HFF-Myc (cell line): ENCODE data around the gene UBTD2.

Experiments used
- DNase-seq: peaks from one replicate; pipeline ENCODE4 v3.0.0-alpha.2; 2011; ENCODE audit warnings: low read depth; ENCODE audit errors: extremely low read depth
- H3K4me3 ChIP-seq: replicated peaks from 2 replicates; pipeline ENCODE4 v1.5.1; 2011; ENCODE audit warnings: low read depth, mild to moderate bottlenecking, control low read depth, low read length
- CTCF ChIP-seq: IDR thresholded peaks from 2 replicates; pipeline ENCODE4 v1.5.1; 2012; ENCODE audit warnings: mild to moderate bottlenecking, low read depth, low read length, control low read depth; ENCODE audit errors: missing control alignments

Gene UBTD2

DNA sequence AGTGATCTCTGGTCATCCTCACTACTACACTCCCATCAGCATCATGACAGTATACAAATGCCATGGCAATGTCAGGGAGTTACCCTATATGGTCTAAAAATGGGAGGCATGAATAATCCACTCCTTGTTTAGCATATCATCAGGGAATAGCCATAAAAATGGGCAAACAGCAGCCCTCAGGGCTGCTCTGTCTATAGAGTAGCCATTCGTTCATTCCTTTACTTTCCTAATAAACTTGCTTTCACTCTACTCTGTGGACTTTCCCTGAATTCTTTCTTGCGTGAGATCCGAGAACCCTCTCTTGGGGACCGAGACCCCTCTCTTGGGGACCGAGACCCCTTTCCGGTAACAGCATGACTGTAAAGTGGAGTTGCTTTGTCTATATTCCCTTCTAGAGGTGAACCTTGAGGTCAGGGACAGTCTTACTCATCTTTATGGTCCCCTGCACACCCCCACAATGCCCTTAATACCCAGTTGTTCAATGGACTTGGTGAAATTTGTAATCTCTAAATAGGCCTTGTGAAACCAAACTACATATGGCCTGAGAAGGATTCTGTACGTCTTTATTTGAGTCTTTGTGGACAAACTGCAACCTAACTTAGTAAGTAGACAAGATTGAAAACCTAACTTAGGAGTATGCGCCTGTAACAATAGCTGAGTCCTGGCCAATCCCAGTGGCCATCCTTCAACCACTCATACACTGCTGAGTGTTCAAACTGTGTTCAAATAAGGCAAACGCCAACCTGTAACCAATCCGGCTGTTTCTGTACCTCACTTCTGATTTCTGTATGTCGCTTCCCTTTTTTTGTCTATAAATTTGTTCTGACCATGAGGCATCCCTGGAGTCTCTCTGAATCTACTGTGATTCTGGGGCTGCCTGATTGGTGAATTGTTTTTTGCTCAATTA is 32.3 kb upstream of the UBTD2 start:
- DNase-seq = no peak
- no peak for TF ChIP-seq CTCF
- H3K4me3 ChIP-seq = no peak overlapping the region

- no peak for TF ChIP-seq CTCF
- H3K4me3 ChIP-seq = no peak overlapping the region
- no peak for DNase-seq
Measured at GRCh38 chr5:172313915-172314314, 30.4 kb upstream of the UBTD2 start.

DNA sequence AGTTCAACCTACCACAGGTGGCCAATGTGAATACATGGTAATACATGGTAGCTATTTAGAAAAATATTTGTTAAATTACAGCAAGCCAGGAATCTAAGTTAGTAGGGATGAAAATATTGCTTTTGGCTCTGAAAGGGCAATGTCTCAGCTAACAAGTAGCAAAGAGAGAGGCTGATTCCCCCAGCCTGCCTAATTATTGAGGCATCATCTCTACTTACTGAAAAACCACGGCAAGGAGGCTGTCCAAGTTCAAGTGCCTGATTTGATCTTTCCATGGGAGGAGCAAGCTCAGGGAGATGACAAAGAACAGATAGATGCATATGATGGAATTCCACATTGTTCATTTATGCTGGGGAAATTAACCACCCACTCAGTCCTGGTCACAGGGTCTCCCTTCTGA is 28.7 kb upstream of the UBTD2 start:
- DNase-seq = no peak
- H3K4me3 ChIP-seq = no peak overlapping the region
- no peak for TF ChIP-seq CTCF

DNA sequence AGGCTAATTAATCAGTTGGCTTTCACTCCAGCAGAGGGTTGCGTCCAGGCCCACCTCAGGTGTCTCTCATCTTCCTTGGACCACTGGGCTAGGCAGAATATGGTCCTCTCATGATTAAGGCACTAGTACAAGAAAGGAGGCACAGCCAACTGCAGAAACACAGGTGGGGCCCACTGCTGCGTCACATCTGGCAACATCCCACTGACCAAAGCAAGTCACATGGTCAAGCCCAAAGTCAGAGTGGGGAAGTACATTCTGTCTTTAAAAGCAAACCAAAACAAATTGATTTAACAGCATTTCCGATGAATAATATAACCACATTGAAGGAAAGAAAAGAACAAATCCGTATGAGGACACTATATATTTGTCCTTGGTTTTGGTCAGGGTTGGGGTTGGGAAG is 28.0 kb upstream of the UBTD2 start:
- TF ChIP-seq CTCF = no peak
- no peak overlapping the region for H3K4me3 ChIP-seq
- no peak for DNase-seq

DNA sequence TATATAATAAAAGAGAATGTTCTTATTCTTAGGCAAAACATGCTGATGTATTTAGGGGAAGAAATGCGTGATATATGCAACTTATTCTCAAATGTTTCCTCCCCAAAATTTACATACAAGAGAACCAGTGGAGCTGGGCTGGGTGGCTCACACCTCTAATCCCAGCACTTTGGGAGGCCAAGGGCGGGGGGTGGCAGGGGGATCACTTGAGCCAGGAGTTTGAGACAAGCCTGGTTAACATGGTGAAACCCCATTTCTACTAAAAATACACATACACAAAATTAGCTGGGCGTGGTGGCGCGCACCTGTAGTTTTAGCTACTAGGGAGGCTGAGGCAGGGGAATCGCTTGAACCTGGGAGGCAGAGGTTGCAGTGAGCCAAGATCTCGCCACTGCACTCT is 27.5 kb upstream of the UBTD2 start:
- no peak for TF ChIP-seq CTCF
- no peak for DNase-seq
- H3K4me3 ChIP-seq = no peak overlapping the region

DNA sequence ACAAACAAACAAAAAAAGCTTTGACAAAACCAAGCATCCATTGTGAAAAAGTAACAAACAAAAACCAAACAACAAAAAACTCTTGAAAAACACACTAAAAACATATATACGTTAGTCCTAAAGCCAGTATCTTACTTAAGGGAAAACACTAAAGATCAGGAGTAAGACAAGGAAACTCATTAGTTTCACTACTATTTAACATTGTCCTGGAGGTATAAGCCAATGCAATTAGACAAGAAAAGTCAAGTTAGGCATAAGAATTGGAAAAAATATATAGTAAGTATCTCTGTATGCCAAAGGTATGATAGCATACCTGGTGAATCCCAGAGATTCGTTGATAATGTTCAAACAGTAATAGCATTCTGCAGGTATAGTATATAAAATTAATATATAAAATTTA is 21.8 kb upstream of the UBTD2 start:
- no peak for TF ChIP-seq CTCF
- H3K4me3 ChIP-seq = no peak overlapping the region
- no peak for DNase-seq
